H9 (cell line): ENCODE results near the gene CFAP73. TPM values are rescaled to one million over a fixed set of nuclear protein-coding genes. Genes with fewer than 3 reads are reported as not detected.

Experiments
- DNase-seq: peaks from one replicate; pipeline ENCODE4 v3.0.0-alpha.2; 2017
- H2AFZ ChIP-seq: one replicate; pipeline ENCODE4 v1.6.1; 2013; ENCODE audit warnings: mild to moderate bottlenecking, low read length, control low read depth, moderate library complexity
- H2AK5ac ChIP-seq: 2 replicates; pipeline ENCODE4 v1.6.1; 2013; ENCODE audit warnings: low read length, control low read depth, mixed read lengths; ENCODE audit not compliant: insufficient read length
- H2BK120ac ChIP-seq: one replicate; pipeline ENCODE4 v1.6.1; 2013; ENCODE audit warnings: low read depth, mild to moderate bottlenecking, low read length, control low read depth, inconsistent platforms; ENCODE audit not compliant: poor library complexity, severe bottlenecking
- H2BK12ac ChIP-seq: 2 replicates; pipeline ENCODE4 v1.6.1; 2013; ENCODE audit warnings: low read length, control low read depth, mixed read lengths, low read depth; ENCODE audit not compliant: insufficient read length
- H2BK15ac ChIP-seq: 2 replicates; pipeline ENCODE4 v1.6.1; 2013; ENCODE audit warnings: low read depth, low read length, control low read depth
- H2BK20ac ChIP-seq: one replicate; pipeline ENCODE4 v1.6.1; 2013; ENCODE audit warnings: low read depth, mild to moderate bottlenecking, low read length, control low read depth, inconsistent platforms; ENCODE audit not compliant: poor library complexity, severe bottlenecking
- H2BK5ac ChIP-seq: 2 replicates; pipeline ENCODE4 v1.6.1; 2013; ENCODE audit warnings: low read length, control low read depth, mixed read lengths; ENCODE audit not compliant: insufficient read length
- H3K14ac ChIP-seq: 2 replicates; pipeline ENCODE4 v1.6.1; 2013; ENCODE audit warnings: low read length, control low read depth; ENCODE audit not compliant: insufficient read depth
- H3K18ac ChIP-seq: 2 replicates; pipeline ENCODE4 v1.6.1; 2013; ENCODE audit warnings: low read depth, mild to moderate bottlenecking, mixed read lengths, low read length, control low read depth; ENCODE audit not compliant: insufficient read length
- H3K23ac ChIP-seq: 2 replicates; pipeline ENCODE4 v1.6.1; 2013; ENCODE audit warnings: low read length, control low read depth, mixed read lengths, low read depth; ENCODE audit not compliant: insufficient read length
- H3K23me2 ChIP-seq: 2 replicates; pipeline ENCODE4 v1.6.1; 2013; ENCODE audit warnings: low read depth, mild to moderate bottlenecking, mixed read lengths, low read length, control low read depth; ENCODE audit not compliant: insufficient read length, poor library complexity, severe bottlenecking
- H3K27ac ChIP-seq: 2 replicates; pipeline ENCODE4 v1.5.1; 2013; ENCODE audit warnings: low read length, control low read depth, mixed read lengths, low read depth; ENCODE audit not compliant: insufficient read length
- H3K27me3 ChIP-seq: 2 replicates; pipeline ENCODE4 v1.6.1; 2013; ENCODE audit warnings: low read length, control low read depth, inconsistent platforms; ENCODE audit not compliant: insufficient read depth
- H3K4ac ChIP-seq: 2 replicates; pipeline ENCODE4 v1.6.1; 2013; ENCODE audit warnings: low read depth, mild to moderate bottlenecking, control low read depth, inconsistent platforms, low read length, moderate library complexity
- H3K4me1 ChIP-seq: 2 replicates; pipeline ENCODE4 v1.6.1; 2013; ENCODE audit warnings: low read length, control low read depth, inconsistent platforms; ENCODE audit not compliant: insufficient read depth
- H3K4me2 ChIP-seq: 2 replicates; pipeline ENCODE4 v1.6.1; 2013; ENCODE audit warnings: low read length, control low read depth, mixed read lengths; ENCODE audit not compliant: insufficient read length, insufficient read depth
- H3K56ac ChIP-seq: 2 replicates; pipeline ENCODE4 v1.6.1; 2013; ENCODE audit warnings: low read depth, mild to moderate bottlenecking, mixed read lengths, low read length, control low read depth; ENCODE audit not compliant: insufficient read length
- H3K79me1 ChIP-seq: 2 replicates; pipeline ENCODE4 v1.6.1; 2013; ENCODE audit warnings: low read depth, mild to moderate bottlenecking, moderate library complexity, low read length, control low read depth, inconsistent platforms; ENCODE audit not compliant: insufficient read depth, poor library complexity, severe bottlenecking
- H3K79me2 ChIP-seq: 2 replicates; pipeline ENCODE4 v1.6.1; 2013; ENCODE audit warnings: low read length, control low read depth, inconsistent platforms; ENCODE audit not compliant: insufficient read depth
- H3K9ac ChIP-seq: 2 replicates; pipeline ENCODE4 v1.6.1; 2013; ENCODE audit warnings: low read length, control low read depth, mixed read lengths; ENCODE audit not compliant: insufficient read length; ENCODE audit errors: extremely low read depth
- H3K9me3 ChIP-seq: one replicate; pipeline ENCODE4 v1.6.1; 2013; ENCODE audit warnings: low read depth, low read length, inconsistent platforms; ENCODE audit not compliant: control insufficient read depth
- H3T11ph ChIP-seq: one replicate; pipeline ENCODE4 v1.6.1; 2013; ENCODE audit warnings: mild to moderate bottlenecking, low read length, control low read depth, inconsistent platforms
- H4K20me1 ChIP-seq: one replicate; pipeline ENCODE4 v1.6.1; 2013; ENCODE audit not compliant: control insufficient read depth, insufficient read length, insufficient read depth
- H4K5ac ChIP-seq: 2 replicates; pipeline ENCODE4 v1.6.1; 2013; ENCODE audit warnings: low read depth, mild to moderate bottlenecking, mixed read lengths, low read length, control low read depth; ENCODE audit not compliant: insufficient read length
- H4K8ac ChIP-seq: replicated peaks from 2 replicates; pipeline ENCODE4 v1.6.1; 2013; ENCODE audit warnings: low read length, control low read depth, mixed read lengths, low read depth; ENCODE audit not compliant: insufficient read length
- H4K91ac ChIP-seq: 2 replicates; pipeline ENCODE4 v1.6.1; 2013; ENCODE audit warnings: low read depth, mild to moderate bottlenecking, moderate library complexity, mixed read lengths, low read length, control low read depth; ENCODE audit not compliant: insufficient read length
- H3K27ac Mint-ChIP-seq, 3 experiments: 2 replicates in 2 of 3; 3 replicates in 1 of 3; pipeline ENCODE4 v1.8.0; 2020 to 2021; ENCODE audit warnings: mixed read lengths in 3 of 3, mild to moderate bottlenecking in 1 of 3, moderate library complexity in 1 of 3
- H3K27me3 Mint-ChIP-seq: 2 replicates; pipeline ENCODE4 v1.8.0; 2021; ENCODE audit warnings: low read depth, mild to moderate bottlenecking, moderate library complexity, mixed read lengths
- H3K36me3 Mint-ChIP-seq, 3 experiments: 2 replicates in 2 of 3; 3 replicates in 1 of 3; pipeline ENCODE4 v1.8.0; 2020 to 2021; ENCODE audit warnings: low read depth in 3 of 3, mixed read lengths in 3 of 3; ENCODE audit not compliant: insufficient read depth in 1 of 3
- H3K4me1 Mint-ChIP-seq, 2 experiments: 2 replicates each; pipeline ENCODE4 v1.8.0; 2020; ENCODE audit warnings: mixed read lengths in 2 of 2
- H3K4me3 Mint-ChIP-seq, 2 experiments: 2 replicates in 1 of 2; 3 replicates in 1 of 2; pipeline ENCODE4 v1.8.0; 2020 to 2021; ENCODE audit warnings: mild to moderate bottlenecking in 2 of 2, mixed read lengths in 2 of 2, moderate library complexity in 1 of 2
- H3K9me3 Mint-ChIP-seq, 2 experiments: 2 replicates in 1 of 2; 3 replicates in 1 of 2; pipeline ENCODE4 v1.8.0; 2020; ENCODE audit warnings: mild to moderate bottlenecking in 2 of 2, mixed read lengths in 2 of 2, moderate library complexity in 1 of 2
- WGBS: extraction: QIAGEN DNeasy Blood & Tissue Kit; methylation state at CpG from one replicate; pipeline ENCODE4 v1.1.7; 2013; ENCODE audit warnings: missing lambda C conversion rate, low lambda C conversion rate, mixed read lengths; ENCODE audit not compliant: insufficient read length; ENCODE audit errors: extremely low coverage; 5-methylcytosine and 5-hydroxymethylcytosine counted together
- total RNA-seq: library from RNA; stranded (reverse); gene quantifications from 2 replicates; pipeline ENCODE4 v1.2.1, GENCODE V29; 2021
- TF ChIP-seq, protein P1 (sequence below): fragments of 200-600 bp; sonication (generic); conservative IDR thresholded peaks from 3 replicates; pipeline ENCODE4 v1.8.0; 2021; ENCODE audit warnings: antibody characterized with exemption, mild to moderate bottlenecking

Gene CFAP73
- total RNA-seq, 1 experiment from 2014 or later, result not detected

GRCh38 chr12:113154351-113154973, 4.9 kb downstream of the CFAP73 start:
- Histone ChIP-seq H3K79me1 (no peaks in the 10 kb centered on the region), H2AK5ac (no peak overlapping the region), H3K9ac (no peak overlapping the region), H3K4me2 (peak overlapping the region; percentile 39), H3K14ac (no peak overlapping the region), H2AFZ (no peak overlapping the region), H3K23ac (no peak overlapping the region), H3K79me2 (no peaks in the 10 kb centered on the region), H3K56ac (no peak overlapping the region), H3K27ac (no peak overlapping the region), H4K20me1 (no peaks in the 10 kb centered on the region), H2BK15ac (no peak overlapping the region), H4K91ac (no peak overlapping the region), H4K8ac (no peak overlapping the region), H2BK5ac (no peak overlapping the region), H3K23me2 (peaks cover 11% of the 10 kb centered on the region), H3T11ph (no peak overlapping the region), H3K4ac (no peak overlapping the region), H3K18ac (no peak overlapping the region), H4K5ac (no peak overlapping the region), H3K9me3 (no peaks in the 10 kb centered on the region), H3K27me3 (peaks cover 14% of the 10 kb centered on the region; the same call in 1 of the 2 replicates), H3K4me1 (peaks cover 3% of the 10 kb centered on the region; the same call in 1 of the 2 replicates), H2BK20ac (no peak overlapping the region), H2BK12ac (no peak overlapping the region), H2BK120ac (no peak overlapping the region)
- H3K9me3 Mint-ChIP-seq, result no peaks in the 10 kb centered on the region; a peak in 2 of 5 replicates
- H3K4me3 Mint-ChIP-seq, result peak overlapping the region; percentile 38 to 67; a peak in 4 of 5 replicates
- H3K27me3 Mint-ChIP-seq, result peaks cover 71% of the 10 kb centered on the region
- peaks cover 8 to 29% (median 21%) of the 10 kb centered on the region in 3 experiments; a peak in 6 of 7 replicates for H3K36me3 Mint-ChIP-seq
- WGBS, result no CpG with 5 or more reads among the region's 51 CpGs
- H3K4me1 Mint-ChIP-seq, result peaks cover 11 to 23% of the 10 kb centered on the region in 2 experiments
- H3K27ac Mint-ChIP-seq, result no peak overlapping the region
- DNase-seq, result peak; percentile 91
- TF ChIP-seq, protein P1, sequence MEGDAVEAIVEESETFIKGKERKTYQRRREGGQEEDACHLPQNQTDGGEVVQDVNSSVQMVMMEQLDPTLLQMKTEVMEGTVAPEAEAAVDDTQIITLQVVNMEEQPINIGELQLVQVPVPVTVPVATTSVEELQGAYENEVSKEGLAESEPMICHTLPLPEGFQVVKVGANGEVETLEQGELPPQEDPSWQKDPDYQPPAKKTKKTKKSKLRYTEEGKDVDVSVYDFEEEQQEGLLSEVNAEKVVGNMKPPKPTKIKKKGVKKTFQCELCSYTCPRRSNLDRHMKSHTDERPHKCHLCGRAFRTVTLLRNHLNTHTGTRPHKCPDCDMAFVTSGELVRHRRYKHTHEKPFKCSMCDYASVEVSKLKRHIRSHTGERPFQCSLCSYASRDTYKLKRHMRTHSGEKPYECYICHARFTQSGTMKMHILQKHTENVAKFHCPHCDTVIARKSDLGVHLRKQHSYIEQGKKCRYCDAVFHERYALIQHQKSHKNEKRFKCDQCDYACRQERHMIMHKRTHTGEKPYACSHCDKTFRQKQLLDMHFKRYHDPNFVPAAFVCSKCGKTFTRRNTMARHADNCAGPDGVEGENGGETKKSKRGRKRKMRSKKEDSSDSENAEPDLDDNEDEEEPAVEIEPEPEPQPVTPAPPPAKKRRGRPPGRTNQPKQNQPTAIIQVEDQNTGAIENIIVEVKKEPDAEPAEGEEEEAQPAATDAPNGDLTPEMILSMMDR, result no peak
